Chondrocyte (in vitro differentiated cells): ENCODE data around the gene GPR34. TPM values are rescaled to one million over a fixed set of nuclear protein-coding genes. Genes with fewer than 3 reads are reported as not detected.
"Not testable (repeated sequence)": the region's sequence is repeated elsewhere in the genome, so short reads cannot be mapped to it uniquely, and the experiment has no call there.

ENCODE experiments used
- DNase-seq: peaks from one replicate; pipeline ENCODE4 v3.0.0; 2021; ENCODE audit warnings: mixed read lengths, low spot score
- H3K27ac Mint-ChIP-seq: one replicate; pipeline ENCODE4 v1.8.0; 2021; ENCODE audit warnings: mild to moderate bottlenecking, moderate library complexity, mixed read lengths; ENCODE audit not compliant: unreplicated experiment
- H3K27me3 Mint-ChIP-seq: 2 replicates; pipeline ENCODE4 v1.8.0; 2021; ENCODE audit warnings: low read depth, mixed read lengths
- H3K36me3 Mint-ChIP-seq: 2 replicates; pipeline ENCODE4 v1.8.0; 2021; ENCODE audit warnings: low read depth, mixed read lengths
- H3K4me1 Mint-ChIP-seq: 2 replicates; pipeline ENCODE4 v1.8.0; 2021; ENCODE audit warnings: low read depth, mild to moderate bottlenecking, mixed read lengths
- H3K4me3 Mint-ChIP-seq: one replicate; pipeline ENCODE4 v1.8.0; 2021; ENCODE audit warnings: mild to moderate bottlenecking, moderate library complexity, mixed read lengths; ENCODE audit not compliant: unreplicated experiment
- H3K9me3 Mint-ChIP-seq: 2 replicates; pipeline ENCODE4 v1.8.0; 2021; ENCODE audit warnings: low read depth, mixed read lengths
- long read RNA-seq: library from polyadenylated mRNA; stranded (forward); transcript quantifications from one replicate; pipeline ENCODE4 v2.0.0, GENCODE V29; 2021
- total RNA-seq: library from RNA; stranded (reverse); gene quantifications from 3 replicates; pipeline ENCODE4 v1.2.1, GENCODE V29; 2021
- TF ChIP-seq, protein P1 (sequence below): fragments of 200-600 bp; sonication (generic); IDR thresholded peaks from 2 replicates; pipeline ENCODE4 v1.5.0; 2021; ENCODE audit warnings: antibody characterized with exemption, mild to moderate bottlenecking, moderate library complexity

GPR34 gene, protein sequence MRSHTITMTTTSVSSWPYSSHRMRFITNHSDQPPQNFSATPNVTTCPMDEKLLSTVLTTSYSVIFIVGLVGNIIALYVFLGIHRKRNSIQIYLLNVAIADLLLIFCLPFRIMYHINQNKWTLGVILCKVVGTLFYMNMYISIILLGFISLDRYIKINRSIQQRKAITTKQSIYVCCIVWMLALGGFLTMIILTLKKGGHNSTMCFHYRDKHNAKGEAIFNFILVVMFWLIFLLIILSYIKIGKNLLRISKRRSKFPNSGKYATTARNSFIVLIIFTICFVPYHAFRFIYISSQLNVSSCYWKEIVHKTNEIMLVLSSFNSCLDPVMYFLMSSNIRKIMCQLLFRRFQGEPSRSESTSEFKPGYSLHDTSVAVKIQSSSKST
- total RNA-seq = not detected in 3 replicates
- long read RNA-seq = 0 reads

DNA sequence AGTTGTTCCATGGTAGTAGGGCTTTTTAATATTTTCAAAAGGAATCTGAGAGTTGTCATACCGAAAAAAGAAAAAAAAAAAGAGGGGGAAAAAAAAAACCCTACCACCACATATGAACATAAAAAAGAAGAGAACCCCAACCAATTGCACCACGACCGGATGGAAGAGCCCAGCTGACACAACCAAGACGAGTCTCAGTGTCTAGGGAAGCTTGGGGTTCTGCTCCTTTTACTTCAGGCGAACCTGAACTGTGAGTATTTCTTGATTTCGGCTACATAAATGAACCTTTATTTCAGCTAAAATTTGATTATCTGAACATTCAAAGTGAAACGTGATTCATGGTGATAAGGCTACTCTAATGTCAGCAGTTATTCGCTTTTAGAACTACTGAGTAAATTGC lies at the start of gene GPR34:
Gene GPR34 (plus strand): TSS at position 139 of the 400 bp plus-strand sequence. CDS start 6,661 bp downstream, outside the sequence.
- TF ChIP-seq, protein P1, sequence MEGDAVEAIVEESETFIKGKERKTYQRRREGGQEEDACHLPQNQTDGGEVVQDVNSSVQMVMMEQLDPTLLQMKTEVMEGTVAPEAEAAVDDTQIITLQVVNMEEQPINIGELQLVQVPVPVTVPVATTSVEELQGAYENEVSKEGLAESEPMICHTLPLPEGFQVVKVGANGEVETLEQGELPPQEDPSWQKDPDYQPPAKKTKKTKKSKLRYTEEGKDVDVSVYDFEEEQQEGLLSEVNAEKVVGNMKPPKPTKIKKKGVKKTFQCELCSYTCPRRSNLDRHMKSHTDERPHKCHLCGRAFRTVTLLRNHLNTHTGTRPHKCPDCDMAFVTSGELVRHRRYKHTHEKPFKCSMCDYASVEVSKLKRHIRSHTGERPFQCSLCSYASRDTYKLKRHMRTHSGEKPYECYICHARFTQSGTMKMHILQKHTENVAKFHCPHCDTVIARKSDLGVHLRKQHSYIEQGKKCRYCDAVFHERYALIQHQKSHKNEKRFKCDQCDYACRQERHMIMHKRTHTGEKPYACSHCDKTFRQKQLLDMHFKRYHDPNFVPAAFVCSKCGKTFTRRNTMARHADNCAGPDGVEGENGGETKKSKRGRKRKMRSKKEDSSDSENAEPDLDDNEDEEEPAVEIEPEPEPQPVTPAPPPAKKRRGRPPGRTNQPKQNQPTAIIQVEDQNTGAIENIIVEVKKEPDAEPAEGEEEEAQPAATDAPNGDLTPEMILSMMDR = no peak
- Mint-ChIP-seq H3K4me1 (peaks cover 13% of the 10 kb centered on the region), H3K27me3 (no peaks in the 10 kb centered on the region), H3K27ac (no peak within 1 kb of the TSS), H3K9me3 (peaks cover 2% of the 10 kb centered on the region), H3K36me3 (no peaks in the 10 kb centered on the region), H3K4me3 (no peak within 1 kb of the TSS)
- DNase-seq = no peak

DNA sequence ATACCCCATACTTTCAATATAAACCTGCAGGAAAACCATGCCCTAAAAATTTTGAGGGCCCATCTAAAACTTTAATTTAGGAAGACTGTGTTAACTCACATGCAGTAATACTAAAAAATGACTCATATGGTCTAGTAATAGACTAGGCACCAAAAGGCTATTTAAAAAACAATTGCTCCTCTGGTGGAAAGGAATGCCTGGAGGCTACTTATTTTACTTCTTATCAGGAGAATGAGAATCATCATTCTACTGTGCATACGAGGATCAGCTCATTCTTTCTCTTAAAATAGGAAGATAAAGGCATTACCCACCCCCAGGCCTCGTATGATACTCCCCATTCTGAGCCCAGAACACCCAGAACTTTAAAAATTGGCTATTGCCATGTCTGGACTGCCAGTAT lies 42.6 kb upstream of the GPR34 start:
- not testable (repeated sequence) for H3K36me3 Mint-ChIP-seq, DNase-seq, H3K27me3 Mint-ChIP-seq, H3K27ac Mint-ChIP-seq, H3K4me3 Mint-ChIP-seq
- Mint-ChIP-seq H3K4me1 (peaks cover 16% of the 10 kb centered on the region), H3K9me3 (peaks cover 39% of the 10 kb centered on the region)

DNA sequence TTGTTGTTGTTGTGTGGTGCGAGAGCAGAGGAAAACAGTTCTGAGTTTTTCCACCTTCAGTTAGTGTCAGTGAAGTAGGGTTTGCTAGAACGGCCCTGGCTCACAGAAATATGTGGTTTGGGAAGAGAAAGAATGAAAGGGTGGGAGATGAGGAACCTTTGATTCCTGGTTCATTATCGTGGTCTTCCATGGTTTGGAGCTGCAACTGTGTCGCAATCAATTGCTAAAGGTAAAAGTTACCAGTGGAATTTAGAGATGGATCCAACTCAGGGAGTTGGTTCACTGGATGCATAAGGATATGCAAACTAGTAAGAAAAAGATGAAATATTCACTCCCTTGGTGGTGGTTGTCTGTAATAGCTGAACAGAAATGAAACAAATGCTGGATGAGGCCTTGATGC lies 35.6 kb upstream of the GPR34 start:
- TF ChIP-seq, protein P1 = no peak
- Mint-ChIP-seq H3K27me3 (no peaks in the 10 kb centered on the region), H3K27ac (no peak overlapping the region), H3K4me1 (peaks cover 18% of the 10 kb centered on the region), H3K4me3 (no peak overlapping the region), H3K9me3 (peaks cover 15% of the 10 kb centered on the region), H3K36me3 (peaks cover 13% of the 10 kb centered on the region)
- DNase-seq = no peak

DNA sequence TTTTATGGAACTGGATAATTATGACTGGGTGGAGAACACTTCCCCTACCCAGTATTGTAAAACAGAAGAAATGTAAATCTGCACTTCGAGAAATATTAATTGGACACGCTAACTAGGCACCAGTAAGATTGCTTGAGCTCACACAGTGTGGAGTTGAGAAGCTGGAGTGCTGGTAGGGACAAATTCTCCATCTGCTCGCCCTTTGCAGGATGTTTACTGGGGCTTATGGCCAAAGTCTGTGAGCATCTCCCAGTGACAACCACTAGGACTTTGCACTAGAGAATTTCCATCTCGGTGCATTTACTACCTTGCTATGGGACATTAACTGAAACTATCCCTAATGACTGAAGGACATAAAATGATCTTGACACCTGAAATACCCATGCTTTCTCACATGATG lies 33.7 kb upstream of the GPR34 start:
- DNase-seq = no peak
- no peak overlapping the region for H3K27ac Mint-ChIP-seq
- peaks cover 14% of the 10 kb centered on the region for H3K36me3 Mint-ChIP-seq
- TF ChIP-seq, protein P1 = no peak
- peaks cover 4% of the 10 kb centered on the region for H3K9me3 Mint-ChIP-seq
- H3K4me3 Mint-ChIP-seq = no peak overlapping the region
- H3K27me3 Mint-ChIP-seq = no peaks in the 10 kb centered on the region
- peaks cover 13% of the 10 kb centered on the region for H3K4me1 Mint-ChIP-seq

DNA sequence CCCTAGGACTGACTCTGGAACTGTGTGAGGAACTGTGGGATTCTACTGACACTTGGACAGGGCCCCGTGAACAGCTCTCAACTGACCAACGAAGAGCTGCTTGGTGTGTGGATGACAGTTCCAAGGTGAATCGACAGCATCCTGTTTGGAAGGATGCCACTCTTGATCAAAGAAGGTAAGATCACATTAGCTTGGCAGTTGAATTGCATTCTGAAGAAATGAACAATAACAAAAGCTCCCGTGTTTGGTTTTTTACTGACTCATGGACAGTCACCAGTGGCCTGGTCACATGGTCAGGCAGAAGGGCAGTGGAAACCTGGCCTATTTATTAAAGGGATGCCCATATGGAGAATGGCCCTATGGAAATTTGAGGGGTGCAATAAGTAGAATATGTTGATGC lies 33.1 kb upstream of the GPR34 start:
- TF ChIP-seq, protein P1 = no peak
- H3K27ac Mint-ChIP-seq = no peak overlapping the region
- no peak for DNase-seq
- no peaks in the 10 kb centered on the region for H3K27me3 Mint-ChIP-seq
- peaks cover 8% of the 10 kb centered on the region for H3K4me1 Mint-ChIP-seq
- H3K4me3 Mint-ChIP-seq = no peak overlapping the region
- peaks cover 14% of the 10 kb centered on the region for H3K36me3 Mint-ChIP-seq
- peaks cover 4% of the 10 kb centered on the region for H3K9me3 Mint-ChIP-seq
